Neural progenitor cell (in vitro differentiated cells): ENCODE results near the gene NEURL1. TPM values are rescaled to one million over a fixed set of nuclear protein-coding genes. Genes with fewer than 3 reads are reported as not detected.

ENCODE experiments used
- DNase-seq: peaks from one replicate; pipeline ENCODE4 v3.0.0-alpha.2; 2016; ENCODE audit warnings: low spot score
- H2AFZ ChIP-seq: fragments of 200-600 bp; sonication (generic); replicated peaks from 2 replicates; pipeline ENCODE4 v1.6.1; 2016; ENCODE audit warnings: antibody characterized with exemption
- H3F3A ChIP-seq: fragments of 200-600 bp; sonication (generic); 2 replicates; pipeline ENCODE4 v1.6.1; 2016; ENCODE audit warnings: antibody characterized with exemption, low read depth
- H3K27ac ChIP-seq: fragments of 200-600 bp; sonication (generic); 2 replicates; pipeline ENCODE4 v1.5.1; 2016; ENCODE audit warnings: mild to moderate bottlenecking
- H3K27me3 ChIP-seq: fragments of 200-600 bp; sonication (generic); 2 replicates; pipeline ENCODE4 v1.6.1; 2016; ENCODE audit warnings: mild to moderate bottlenecking, moderate library complexity
- H3K36me3 ChIP-seq: fragments of 200-600 bp; sonication (generic); 2 replicates; pipeline ENCODE4 v1.5.1; 2016
- H3K4me1 ChIP-seq: fragments of 200-600 bp; sonication (generic); 2 replicates; pipeline ENCODE4 v1.6.1; 2016; ENCODE audit warnings: mixed run types
- H3K4me2 ChIP-seq: fragments of 200-600 bp; sonication (generic); 2 replicates; pipeline ENCODE4 v1.6.1; 2016
- H3K4me3 ChIP-seq: fragments of 200-600 bp; sonication (generic); 2 replicates; pipeline ENCODE4 v1.5.1; 2016
- H3K79me2 ChIP-seq: fragments of 200-600 bp; sonication (generic); 2 replicates; pipeline ENCODE4 v1.6.1; 2016; ENCODE audit warnings: low read depth
- H3K9ac ChIP-seq: fragments of 200-600 bp; sonication (generic); 2 replicates; pipeline ENCODE4 v1.6.1; 2016
- H3K9me3 ChIP-seq: fragments of 200-600 bp; sonication (generic); 2 replicates; pipeline ENCODE4 v1.5.1; 2016; ENCODE audit warnings: low read depth
- H4K20me1 ChIP-seq: fragments of 200-600 bp; sonication (generic); 2 replicates; pipeline ENCODE4 v1.6.1; 2016; ENCODE audit warnings: low read depth
- H3K27ac Mint-ChIP-seq: 3 replicates; pipeline ENCODE4 v1.8.0; 2021; ENCODE audit warnings: mixed read lengths
- H3K27me3 Mint-ChIP-seq: 2 replicates; pipeline ENCODE4 v1.8.0; 2022; ENCODE audit warnings: low read depth, mild to moderate bottlenecking, inconsistent platforms, moderate library complexity, mixed read lengths; ENCODE audit not compliant: insufficient read depth
- H3K36me3 Mint-ChIP-seq: 3 replicates; pipeline ENCODE4 v1.8.0; 2021; ENCODE audit warnings: mixed read lengths
- H3K4me1 Mint-ChIP-seq: 3 replicates; pipeline ENCODE4 v1.8.0; 2021; ENCODE audit warnings: mixed read lengths
- H3K4me3 Mint-ChIP-seq: 3 replicates; pipeline ENCODE4 v1.8.0; 2021; ENCODE audit warnings: mild to moderate bottlenecking, moderate library complexity, mixed read lengths
- H3K9me3 Mint-ChIP-seq: 3 replicates; pipeline ENCODE4 v1.8.0; 2020; ENCODE audit warnings: mixed read lengths
- CTCF ChIP-seq: fragments of 200-600 bp; sonication (generic); IDR thresholded peaks from 2 replicates; pipeline ENCODE4 v1.5.1; 2017; ENCODE audit warnings: antibody characterized with exemption, mild to moderate bottlenecking
- EZH2 ChIP-seq: fragments of 200-600 bp; sonication (generic); IDR thresholded peaks from 2 replicates; pipeline ENCODE4 v1.6.1; 2017; ENCODE audit warnings: antibody characterized with exemption, mild to moderate bottlenecking, moderate library complexity
- EZH2phosphoT487 ChIP-seq: fragments of 200-600 bp; sonication (generic); IDR thresholded peaks from 2 replicates; pipeline ENCODE4 v1.6.1; 2017; ENCODE audit warnings: antibody characterized with exemption
- total RNA-seq: library from RNA; depleted of rRNA; stranded (reverse); fragments of >200 nt; gene quantifications from 2 replicates; pipeline ENCODE4 v1.2.3, GENCODE V29; 2015; ENCODE audit warnings: low replicate concordance

NEURL1 gene
- total RNA-seq, 1 donor from 2014 or later, result 0.06 TPM

- no peak overlapping the region for H3K4me3 Mint-ChIP-seq
- Histone ChIP-seq H3K27me3 (no peaks in the 10 kb centered on the region), H2AFZ (no peak overlapping the region), H3K9me3 (no peaks in the 10 kb centered on the region), H3F3A (no peaks in the 10 kb centered on the region), H3K4me1 (no peaks in the 10 kb centered on the region), H3K36me3 (no peaks in the 10 kb centered on the region), H3K27ac (no peak overlapping the region), H3K4me3 (no peak overlapping the region), H3K4me2 (no peak overlapping the region), H3K79me2 (no peaks in the 10 kb centered on the region), H4K20me1 (no peaks in the 10 kb centered on the region), H3K9ac (no peak overlapping the region)
- no peaks in the 10 kb centered on the region for H3K27me3 Mint-ChIP-seq
- TF ChIP-seq EZH2 (no peak), EZH2phosphoT487 (no peak), CTCF (no peak)
- H3K27ac Mint-ChIP-seq, result no peak overlapping the region
- no peaks in the 10 kb centered on the region for H3K36me3 Mint-ChIP-seq
- H3K9me3 Mint-ChIP-seq, result peaks cover 23% of the 10 kb centered on the region
- no peak for DNase-seq
- no peaks in the 10 kb centered on the region for H3K4me1 Mint-ChIP-seq
Measured at GRCh38 chr10:103534621-103535498, 41.4 kb downstream of the NEURL1 start.

GRCh38 chr10:103535595-103535994 is 42.1 kb downstream of the NEURL1 start:
- no peaks in the 10 kb centered on the region for H3F3A ChIP-seq
- no peak overlapping the region for H3K4me2 ChIP-seq
- no peaks in the 10 kb centered on the region for H3K27me3 ChIP-seq
- no peaks in the 10 kb centered on the region for H3K36me3 ChIP-seq
- no peaks in the 10 kb centered on the region for H4K20me1 ChIP-seq
- H3K4me3 Mint-ChIP-seq, result no peak overlapping the region
- H2AFZ ChIP-seq, result no peak overlapping the region
- no peak overlapping the region for H3K27ac Mint-ChIP-seq
- no peak for DNase-seq
- no peaks in the 10 kb centered on the region for H3K36me3 Mint-ChIP-seq
- H3K79me2 ChIP-seq, result no peaks in the 10 kb centered on the region
- H3K4me1 Mint-ChIP-seq, result no peaks in the 10 kb centered on the region
- H3K27me3 Mint-ChIP-seq, result no peaks in the 10 kb centered on the region
- H3K27ac ChIP-seq, result no peak overlapping the region
- H3K9me3 Mint-ChIP-seq, result peaks cover 19% of the 10 kb centered on the region
- H3K9me3 ChIP-seq, result no peaks in the 10 kb centered on the region
- no peak overlapping the region for H3K9ac ChIP-seq
- H3K4me1 ChIP-seq, result no peaks in the 10 kb centered on the region
- no peak overlapping the region for H3K4me3 ChIP-seq
- TF ChIP-seq EZH2 (no peak), CTCF (no peak), EZH2phosphoT487 (no peak)

- H3K9me3 Mint-ChIP-seq, result peaks cover 3% of the 10 kb centered on the region
- peaks cover 2% of the 10 kb centered on the region for H3K27me3 Mint-ChIP-seq
- no peak overlapping the region for H3K27ac ChIP-seq
- DNase-seq, result no peak
- H2AFZ ChIP-seq, result no peak overlapping the region
- H3K36me3 Mint-ChIP-seq, result no peaks in the 10 kb centered on the region
- peaks cover 20% of the 10 kb centered on the region for H3K4me1 Mint-ChIP-seq
- H3K4me2 ChIP-seq, result no peak overlapping the region
- H3K27me3 ChIP-seq, result no peaks in the 10 kb centered on the region
- peaks cover 11% of the 10 kb centered on the region for H3F3A ChIP-seq
- no peaks in the 10 kb centered on the region for H3K79me2 ChIP-seq
- H3K9ac ChIP-seq, result no peak overlapping the region
- no peak overlapping the region for H3K4me3 ChIP-seq
- H4K20me1 ChIP-seq, result no peaks in the 10 kb centered on the region
- TF ChIP-seq CTCF (no peak), EZH2 (no peak), EZH2phosphoT487 (no peak)
- no peaks in the 10 kb centered on the region for H3K9me3 ChIP-seq
- no peak overlapping the region for H3K4me3 Mint-ChIP-seq
- peaks cover 13% of the 10 kb centered on the region for H3K4me1 ChIP-seq
- H3K36me3 ChIP-seq, result no peaks in the 10 kb centered on the region
- H3K27ac Mint-ChIP-seq, result no peak overlapping the region
Measured at GRCh38 chr10:103539751-103540150, 46.2 kb downstream of the NEURL1 start.
